Right lobe of liver (tissue), 4 donors: ENCODE measurements around the gene CC2D2A.

ENCODE experiments used
- CTCF ChIP-seq, 4 donors: fragments of 200-600 bp in 3 of 4; fragments of 450-650 bp in 1 of 4; IDR thresholded peaks; one replicate each; pipeline versions ENCODE4 v1.5.1 to v1.8.0; 2016 to 2022; ENCODE audit warnings: antibody characterized with exemption in 4 of 4, mild to moderate bottlenecking in 2 of 4
- POLR2A ChIP-seq: fragments of 450-650 bp; IDR thresholded peaks from one replicate; pipeline ENCODE4 v1.6.1; 2017; ENCODE audit warnings: antibody characterized with exemption, mild to moderate bottlenecking
- donor health status: DM: no; HTN: no; CAD: no.
- donor health status: DM: no; HTN: no; CAD: no.
- donor health status: DM: no; HTN: yes; CAD: no.

GRCh38 chr4:15495621-15496020 is 25.9 kb downstream of the CC2D2A start:
- TF ChIP-seq CTCF (IDR thresholded peaks at IDR 0.05) (no peak), POLR2A (no peak)
